ENCODE measurements around the gene OCA2.

GRCh38 chr15:28100516-28101195, 1.5 kb upstream of the OCA2 start:
- TF ChIP-seq CTCF (conservative IDR thresholded peaks at IDR 0.05; ENCODE audit: low read depth, low read length) (no peak), EZH2 (IDR thresholded peaks at IDR 0.05; ENCODE audit: borderline replicate concordance, low read depth, low read length, poor library complexity, severe bottlenecking) (no peak)
